Measurements from ENCODE around the gene RGS10.

RGS10 gene

DNA sequence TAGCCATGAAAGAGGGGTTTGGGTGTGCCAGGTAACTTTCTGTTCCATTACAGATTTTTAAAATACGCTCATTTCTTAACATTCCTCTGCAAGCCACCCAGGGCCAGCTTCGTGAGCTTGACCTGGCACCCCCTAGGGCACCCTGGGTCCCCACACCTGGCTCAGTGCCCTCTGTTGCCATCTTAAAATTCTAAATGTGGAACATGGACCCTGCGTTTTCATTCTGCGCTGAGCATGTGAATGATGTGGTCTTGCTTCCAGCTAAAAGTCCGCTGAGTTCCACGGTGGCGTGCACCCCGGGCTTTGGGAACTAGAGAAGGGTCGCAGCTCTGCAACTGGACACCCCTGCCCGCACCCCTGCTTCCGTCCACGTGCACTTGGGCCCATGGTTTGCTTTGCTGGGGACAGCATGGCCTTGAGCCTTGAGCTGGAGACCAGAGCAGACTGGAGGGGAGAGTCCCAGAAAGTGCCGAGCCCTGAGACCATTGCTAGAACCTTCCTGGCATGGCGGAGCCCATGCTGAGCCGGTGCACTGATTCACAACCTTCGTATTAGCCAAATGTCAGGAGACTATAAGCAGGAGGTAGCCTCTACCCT, 91.1 kb downstream of the RGS10 start:
- no peak overlapping the region for H3K4me3 ChIP-seq (replicated peaks in 1 of 2; ENCODE audit: low read depth in 2 of 2, low read length in 2 of 2)
- TF ChIP-seq, protein P1, sequence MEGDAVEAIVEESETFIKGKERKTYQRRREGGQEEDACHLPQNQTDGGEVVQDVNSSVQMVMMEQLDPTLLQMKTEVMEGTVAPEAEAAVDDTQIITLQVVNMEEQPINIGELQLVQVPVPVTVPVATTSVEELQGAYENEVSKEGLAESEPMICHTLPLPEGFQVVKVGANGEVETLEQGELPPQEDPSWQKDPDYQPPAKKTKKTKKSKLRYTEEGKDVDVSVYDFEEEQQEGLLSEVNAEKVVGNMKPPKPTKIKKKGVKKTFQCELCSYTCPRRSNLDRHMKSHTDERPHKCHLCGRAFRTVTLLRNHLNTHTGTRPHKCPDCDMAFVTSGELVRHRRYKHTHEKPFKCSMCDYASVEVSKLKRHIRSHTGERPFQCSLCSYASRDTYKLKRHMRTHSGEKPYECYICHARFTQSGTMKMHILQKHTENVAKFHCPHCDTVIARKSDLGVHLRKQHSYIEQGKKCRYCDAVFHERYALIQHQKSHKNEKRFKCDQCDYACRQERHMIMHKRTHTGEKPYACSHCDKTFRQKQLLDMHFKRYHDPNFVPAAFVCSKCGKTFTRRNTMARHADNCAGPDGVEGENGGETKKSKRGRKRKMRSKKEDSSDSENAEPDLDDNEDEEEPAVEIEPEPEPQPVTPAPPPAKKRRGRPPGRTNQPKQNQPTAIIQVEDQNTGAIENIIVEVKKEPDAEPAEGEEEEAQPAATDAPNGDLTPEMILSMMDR (IDR thresholded peaks at IDR 0.05; ENCODE audit: low read depth, low read length): no peak
- DNase-seq (ENCODE audit: low read depth in 2 of 2): no peak

DNA sequence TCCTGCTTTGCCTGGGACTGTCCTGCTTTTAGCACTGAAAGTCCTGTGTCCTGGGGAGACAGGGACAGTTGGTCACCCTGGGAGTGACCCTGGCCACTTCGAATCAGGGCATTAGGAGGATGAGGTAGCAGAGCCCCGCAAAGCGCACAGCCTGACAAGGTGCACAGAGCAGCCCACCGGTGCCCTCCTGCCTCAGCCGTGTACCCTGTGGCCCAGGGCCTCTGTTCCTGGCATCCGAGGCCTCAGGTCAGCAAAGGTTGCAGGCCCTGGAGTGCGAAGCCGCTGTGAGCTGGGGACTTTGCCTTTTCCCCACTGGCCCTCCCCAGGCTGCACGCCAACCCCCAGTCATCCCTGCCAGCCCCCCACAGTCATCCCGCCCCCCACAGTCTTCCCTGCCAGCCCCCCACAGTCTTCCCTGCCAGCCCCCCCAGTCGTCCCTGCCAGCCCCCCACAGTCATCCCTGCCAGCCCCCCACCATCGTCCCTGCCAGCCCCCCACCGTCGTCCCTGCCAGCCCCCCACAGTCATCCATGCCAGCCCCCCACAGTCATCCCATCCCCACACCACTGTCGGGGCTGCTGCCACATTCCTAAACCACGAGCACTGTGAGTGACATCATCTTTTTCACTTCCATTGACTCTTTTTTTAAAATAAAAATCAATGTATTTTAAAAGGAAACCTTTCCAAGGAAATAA, 91.8 kb downstream of the RGS10 start:
- no peak overlapping the region for H3K4me3 ChIP-seq (replicated peaks in 1 of 2; ENCODE audit: low read depth in 2 of 2, low read length in 2 of 2)
- TF ChIP-seq, protein P1 (IDR thresholded peaks at IDR 0.05; ENCODE audit: low read depth, low read length): no peak
- peak in 1 of 2 donors; percentile 38 for DNase-seq (ENCODE audit: low read depth in 2 of 2)
